ENCODE measurements around the gene CACNA1C. TPM values are rescaled to one million over a fixed set of nuclear protein-coding genes. Genes with fewer than 3 reads are reported as not detected.

Gene CACNA1C
- total and polyA plus RNA-seq, 4 donors, result 14.8 to 22.2 (median 18.3) TPM

DNA sequence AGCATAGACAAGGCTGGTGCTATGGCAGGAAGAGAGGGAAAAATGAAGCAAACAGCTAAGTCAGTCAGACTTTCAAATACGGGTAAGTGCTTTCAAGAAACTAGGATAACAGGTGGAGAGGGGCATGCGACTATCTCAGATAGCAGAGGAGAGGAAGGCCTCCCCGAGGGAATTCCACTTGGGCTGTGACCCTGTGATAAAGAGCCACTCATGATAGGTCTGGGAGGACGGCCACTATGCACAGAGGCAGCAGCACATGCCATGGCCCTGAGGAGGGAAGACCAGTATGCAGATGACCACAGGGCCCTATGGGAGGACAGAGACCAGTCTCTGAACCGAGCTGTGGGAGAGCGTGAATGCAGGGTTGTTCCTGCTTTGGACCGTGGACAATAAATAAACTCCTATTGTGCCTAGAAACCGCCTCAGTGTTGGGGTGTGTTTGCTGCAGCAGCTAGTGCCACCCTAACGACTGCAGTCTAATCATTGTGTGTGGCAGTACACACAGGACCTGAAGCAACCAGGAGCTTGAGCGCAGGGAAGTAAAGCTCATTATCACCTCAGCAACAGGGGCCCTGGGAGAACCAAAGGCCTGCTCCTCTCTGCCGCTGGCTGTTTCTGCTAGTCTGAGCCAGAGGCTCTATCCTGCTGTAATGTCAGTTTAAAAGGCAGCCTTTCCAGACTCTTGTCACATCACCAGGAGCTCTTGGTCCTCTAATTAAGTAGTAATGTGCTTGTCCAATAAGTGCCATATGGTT, 119.1 kb downstream of the CACNA1C start:
- H3K4me1 ChIP-seq (ENCODE audit: control insufficient read depth, insufficient read depth, low read length), result peaks cover 11% of the 10 kb centered on the region

DNA sequence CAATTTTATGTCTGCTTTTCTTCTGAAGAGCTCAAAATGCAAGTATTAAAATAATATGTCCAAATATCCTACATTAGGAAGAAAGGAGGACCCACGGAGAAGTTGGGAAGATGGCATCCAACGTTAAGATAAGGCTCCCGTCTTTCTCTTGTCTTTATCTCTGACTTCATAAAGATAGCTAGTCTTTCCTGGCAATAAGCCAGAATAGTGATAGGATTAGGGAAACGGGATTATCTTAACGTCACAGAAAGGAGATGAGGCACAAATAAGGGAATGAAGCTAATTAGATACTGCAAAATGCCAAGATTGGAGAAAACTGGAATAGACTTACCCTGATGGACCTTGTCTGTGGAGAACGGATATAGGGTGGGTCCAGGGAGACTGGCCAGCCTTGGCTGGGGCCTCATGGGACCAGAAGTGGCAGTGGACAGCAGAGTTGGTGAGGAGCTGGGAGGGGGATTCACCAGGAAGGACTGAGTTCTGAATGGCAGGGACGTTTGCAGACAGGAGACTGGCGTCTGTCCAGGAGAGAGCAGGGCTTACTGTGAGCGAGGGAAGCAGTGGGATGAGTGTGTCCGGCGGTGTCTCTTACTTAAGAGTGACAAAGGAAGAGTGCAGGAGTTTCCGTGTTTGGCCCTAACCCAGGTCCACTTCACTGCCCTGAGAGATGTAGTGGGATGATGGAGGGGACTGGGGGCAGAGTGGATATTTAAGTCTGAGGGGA, 119.9 kb downstream of the CACNA1C start:
- Histone ChIP-seq H3K4me1 (ENCODE audit: control insufficient read depth, insufficient read depth, low read length) (peaks cover 14% of the 10 kb centered on the region), H3K9me3 (ENCODE audit: control insufficient read depth, insufficient read depth, low read length) (no peaks in the 10 kb centered on the region), H3K27me3 (ENCODE audit: control insufficient read depth, insufficient read depth, low read length) (no peaks in the 10 kb centered on the region), H3K36me3 (ENCODE audit: control insufficient read depth, insufficient read depth, low read length) (no peaks in the 10 kb centered on the region), H3K4me3 (ENCODE audit: low read depth, low read length) (no peak overlapping the region), H3K27ac (ENCODE audit: low read depth, low read length) (no peak overlapping the region)
- DNase-seq (ENCODE audit: low read depth in 4 of 6, low spot score in 6 of 6), result no peak
- WGBS (ENCODE audit: insufficient coverage), result 53% methylated on average over 9 of the region's 12 CpGs

More for the DNA sequence above, 119.1 kb downstream of the CACNA1C start:
- Histone ChIP-seq H3K36me3 (ENCODE audit: control insufficient read depth, insufficient read depth, low read length) (no peaks in the 10 kb centered on the region), H3K27ac (ENCODE audit: low read depth, low read length) (no peak overlapping the region), H3K27me3 (ENCODE audit: control insufficient read depth, insufficient read depth, low read length) (no peaks in the 10 kb centered on the region), H3K9me3 (ENCODE audit: control insufficient read depth, insufficient read depth, low read length) (peaks cover 4% of the 10 kb centered on the region), H3K4me3 (ENCODE audit: low read depth, low read length) (no peak overlapping the region)
- 59% methylated on average over 10 of the region's 11 CpGs for WGBS (ENCODE audit: insufficient coverage)
- peak in 2 of 6 donors; percentile 21 to 71 for DNase-seq (ENCODE audit: low read depth in 4 of 6, low spot score in 6 of 6)

DNA sequence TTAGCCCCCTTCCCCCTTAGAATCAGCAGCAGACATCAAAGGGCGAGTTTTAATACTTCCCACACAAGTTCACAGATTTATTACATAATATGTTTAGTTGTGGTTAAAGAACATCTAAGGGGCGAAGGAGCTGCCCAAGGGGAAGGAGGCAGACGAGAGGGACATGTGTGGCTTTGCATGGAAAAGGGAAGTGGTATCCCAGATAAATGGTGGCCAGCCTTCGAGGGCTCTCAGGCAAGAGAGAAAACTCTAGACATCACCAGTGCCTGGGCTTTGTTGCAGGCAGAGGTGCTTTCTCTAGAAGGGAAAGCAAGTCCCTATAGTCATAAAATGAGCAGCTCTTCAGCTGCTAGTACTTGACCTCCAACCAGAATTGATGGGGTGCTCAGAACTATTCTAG, 121.2 kb downstream of the CACNA1C start:
- no CpG with 5 or more reads among the region's 4 CpGs for WGBS (ENCODE audit: insufficient coverage)
- Histone ChIP-seq H3K27ac (ENCODE audit: low read depth, low read length) (no peak overlapping the region), H3K27me3 (ENCODE audit: control insufficient read depth, insufficient read depth, low read length) (no peaks in the 10 kb centered on the region), H3K9me3 (ENCODE audit: control insufficient read depth, insufficient read depth, low read length) (no peaks in the 10 kb centered on the region), H3K4me3 (ENCODE audit: low read depth, low read length) (no peak overlapping the region), H3K4me1 (ENCODE audit: control insufficient read depth, insufficient read depth, low read length) (peaks cover 14% of the 10 kb centered on the region), H3K36me3 (ENCODE audit: control insufficient read depth, insufficient read depth, low read length) (no peaks in the 10 kb centered on the region)
- no peak for DNase-seq (ENCODE audit: low read depth in 4 of 6, low spot score in 6 of 6)

DNA sequence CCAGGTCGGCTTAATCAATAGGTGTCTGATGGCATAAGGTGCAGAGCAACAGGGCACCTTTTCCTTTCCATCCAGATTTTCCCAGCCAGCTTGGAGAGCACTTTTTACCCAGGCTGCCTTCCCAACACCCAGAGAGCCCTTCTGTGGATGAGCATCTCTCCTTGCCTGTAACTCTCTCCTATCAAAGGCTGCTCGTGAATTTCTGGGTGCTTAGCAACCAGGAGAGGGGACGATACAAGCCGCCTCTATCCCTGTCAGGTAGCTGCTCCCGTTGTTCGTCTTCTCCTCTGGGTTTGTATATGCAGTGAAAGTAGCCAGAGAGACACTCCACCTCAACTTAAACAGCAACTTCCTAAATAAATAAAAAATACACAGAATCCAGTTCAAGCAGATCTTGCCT, 124.2 kb downstream of the CACNA1C start:
- Histone ChIP-seq H3K9me3 (ENCODE audit: control insufficient read depth, insufficient read depth, low read length) (no peaks in the 10 kb centered on the region), H3K27ac (ENCODE audit: low read depth, low read length) (no peak overlapping the region), H3K4me3 (ENCODE audit: low read depth, low read length) (no peak overlapping the region), H3K27me3 (ENCODE audit: control insufficient read depth, insufficient read depth, low read length) (no peaks in the 10 kb centered on the region), H3K4me1 (ENCODE audit: control insufficient read depth, insufficient read depth, low read length) (peaks cover 16% of the 10 kb centered on the region), H3K36me3 (ENCODE audit: control insufficient read depth, insufficient read depth, low read length) (no peaks in the 10 kb centered on the region)
- no CpG with 5 or more reads among the region's 6 CpGs for WGBS (ENCODE audit: insufficient coverage)
- peak in 1 of 6 donors; percentile 61 for DNase-seq (ENCODE audit: low read depth in 4 of 6, low spot score in 6 of 6)

DNA sequence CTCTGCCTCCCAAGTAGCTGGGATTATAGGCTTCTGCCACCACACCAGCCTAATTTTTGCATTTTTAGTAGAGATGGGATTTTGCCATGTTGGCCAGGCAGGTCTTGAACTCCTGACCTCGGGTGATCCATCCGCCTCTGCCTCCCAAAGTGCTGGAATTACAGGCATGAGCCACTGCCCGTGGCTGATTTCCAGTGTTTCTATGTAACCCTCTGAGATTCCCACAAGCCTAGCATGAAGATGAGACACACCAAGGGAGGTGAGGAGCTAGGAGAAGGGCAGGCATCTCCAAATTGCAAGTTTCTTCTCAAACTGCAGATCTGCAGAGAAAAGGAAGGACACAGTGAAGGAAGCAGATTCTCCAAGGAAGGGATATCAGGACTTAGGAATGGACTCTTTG, 125.0 kb downstream of the CACNA1C start:
- no peaks in the 10 kb centered on the region for H3K27me3 ChIP-seq (ENCODE audit: control insufficient read depth, insufficient read depth, low read length)
- H3K4me1 ChIP-seq (ENCODE audit: control insufficient read depth, insufficient read depth, low read length), result peaks cover 12% of the 10 kb centered on the region
- no peak overlapping the region for H3K4me3 ChIP-seq (ENCODE audit: low read depth, low read length)
- no peak for DNase-seq (ENCODE audit: low read depth in 4 of 6, low spot score in 6 of 6)
- no peaks in the 10 kb centered on the region for H3K9me3 ChIP-seq (ENCODE audit: control insufficient read depth, insufficient read depth, low read length)
- H3K36me3 ChIP-seq (ENCODE audit: control insufficient read depth, insufficient read depth, low read length), result peaks cover 3% of the 10 kb centered on the region
- 96% methylated on average over 3 of the region's 3 CpGs for WGBS (ENCODE audit: insufficient coverage)
- no peak overlapping the region for H3K27ac ChIP-seq (ENCODE audit: low read depth, low read length)

DNA sequence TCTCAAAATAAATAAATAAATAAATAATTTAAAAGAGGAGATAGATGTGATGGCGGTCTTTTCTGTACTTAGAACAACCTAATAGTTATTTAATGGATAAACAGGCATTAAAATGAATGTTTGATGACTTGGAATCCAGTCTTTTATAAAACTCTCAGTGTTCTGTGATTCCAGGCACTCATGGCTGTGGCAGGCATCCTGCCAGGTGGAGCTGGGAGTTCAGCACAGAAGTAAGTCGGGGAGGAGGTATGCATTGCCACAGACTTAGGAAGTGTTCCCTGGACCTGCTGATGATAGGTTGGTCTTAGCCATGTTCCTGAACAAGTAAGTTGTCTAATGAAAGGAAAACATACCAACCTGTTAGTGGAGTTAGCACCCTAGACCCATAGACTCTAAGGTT, 126.3 kb downstream of the CACNA1C start:
- Histone ChIP-seq H3K9me3 (ENCODE audit: control insufficient read depth, insufficient read depth, low read length) (no peaks in the 10 kb centered on the region), H3K4me1 (ENCODE audit: control insufficient read depth, insufficient read depth, low read length) (peaks cover 17% of the 10 kb centered on the region), H3K36me3 (ENCODE audit: control insufficient read depth, insufficient read depth, low read length) (peaks cover 3% of the 10 kb centered on the region), H3K4me3 (ENCODE audit: low read depth, low read length) (no peak overlapping the region), H3K27ac (ENCODE audit: low read depth, low read length) (no peak overlapping the region), H3K27me3 (ENCODE audit: control insufficient read depth, insufficient read depth, low read length) (no peaks in the 10 kb centered on the region)
- WGBS (ENCODE audit: insufficient coverage), result no CpG with 5 or more reads among the region's 2 CpGs
- no peak for DNase-seq (ENCODE audit: low read depth in 4 of 6, low spot score in 6 of 6)

DNA sequence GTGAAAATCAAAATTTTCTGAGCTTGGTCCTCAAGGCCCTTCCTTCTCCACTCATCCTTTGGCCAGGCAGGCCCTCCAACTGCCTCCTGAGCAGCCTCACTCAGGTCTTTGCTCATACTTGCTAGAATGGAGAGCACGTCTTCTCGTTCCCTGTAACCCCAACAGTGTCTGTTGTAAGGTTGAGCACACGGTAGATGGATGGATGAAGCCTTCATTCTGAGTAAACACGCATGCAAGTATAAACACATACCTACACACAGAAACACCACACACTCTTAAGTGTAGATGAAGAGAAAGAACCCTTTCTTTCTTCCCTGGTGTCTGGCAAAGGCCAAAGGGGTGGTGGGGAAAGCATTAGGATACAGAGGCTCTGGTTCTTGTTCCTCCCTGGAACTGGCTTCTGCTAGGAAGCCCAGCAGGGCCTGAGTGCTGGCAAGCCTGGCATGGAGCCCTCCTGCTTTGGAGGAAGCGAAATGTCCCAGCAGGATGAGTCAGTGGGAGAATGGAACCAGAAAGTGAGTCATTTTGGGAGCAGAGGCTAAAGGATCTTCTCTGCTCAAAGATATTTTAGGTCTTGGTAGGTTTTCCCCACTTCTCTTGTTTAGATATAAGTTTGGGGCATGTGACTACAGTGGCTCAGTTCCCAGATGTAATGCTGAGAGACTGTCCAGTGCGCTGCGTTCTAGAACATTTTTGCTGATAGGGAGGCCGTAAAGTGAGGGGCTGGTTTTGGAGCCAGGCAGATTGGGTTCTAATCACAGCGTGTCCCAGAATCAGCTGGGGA, 127.4 kb downstream of the CACNA1C start:
- WGBS (ENCODE audit: insufficient coverage), result 90% methylated on average over 5 of the region's 9 CpGs
- Histone ChIP-seq H3K36me3 (ENCODE audit: control insufficient read depth, insufficient read depth, low read length) (peaks cover 3% of the 10 kb centered on the region), H3K27me3 (ENCODE audit: control insufficient read depth, insufficient read depth, low read length) (no peaks in the 10 kb centered on the region), H3K27ac (ENCODE audit: low read depth, low read length) (no peak overlapping the region), H3K4me1 (ENCODE audit: control insufficient read depth, insufficient read depth, low read length) (peaks cover 18% of the 10 kb centered on the region), H3K4me3 (ENCODE audit: low read depth, low read length) (no peak overlapping the region), H3K9me3 (ENCODE audit: control insufficient read depth, insufficient read depth, low read length) (no peaks in the 10 kb centered on the region)
- no peak for DNase-seq (ENCODE audit: low read depth in 4 of 6, low spot score in 6 of 6)

DNA sequence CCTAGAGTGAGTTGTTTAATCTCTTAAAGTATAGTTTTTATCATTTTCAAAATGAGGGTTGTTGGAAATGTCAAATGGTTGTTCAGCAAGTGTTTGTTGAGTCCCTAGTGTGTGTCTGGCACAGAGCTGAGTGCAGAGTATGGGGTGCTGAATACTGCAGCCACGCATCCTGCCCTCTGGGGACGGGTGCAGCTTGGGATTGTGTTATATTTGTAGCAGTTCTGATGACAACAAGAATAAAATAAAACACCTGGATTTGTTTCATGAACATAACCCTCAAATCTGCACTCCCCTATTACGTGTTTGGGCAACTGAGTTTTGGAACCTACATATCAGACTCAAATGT, 127.9 kb downstream of the CACNA1C start:
- H3K4me3 ChIP-seq (ENCODE audit: low read depth, low read length), result no peak overlapping the region
- no peak for DNase-seq (ENCODE audit: low read depth in 4 of 6, low spot score in 6 of 6)
- H3K27me3 ChIP-seq (ENCODE audit: control insufficient read depth, insufficient read depth, low read length), result no peaks in the 10 kb centered on the region
- peaks cover 3% of the 10 kb centered on the region for H3K36me3 ChIP-seq (ENCODE audit: control insufficient read depth, insufficient read depth, low read length)
- H3K27ac ChIP-seq (ENCODE audit: low read depth, low read length), result no peak overlapping the region
- no peaks in the 10 kb centered on the region for H3K9me3 ChIP-seq (ENCODE audit: control insufficient read depth, insufficient read depth, low read length)
- no CpG with 5 or more reads among the region's 3 CpGs for WGBS (ENCODE audit: insufficient coverage)
- peaks cover 18% of the 10 kb centered on the region for H3K4me1 ChIP-seq (ENCODE audit: control insufficient read depth, insufficient read depth, low read length)

DNA sequence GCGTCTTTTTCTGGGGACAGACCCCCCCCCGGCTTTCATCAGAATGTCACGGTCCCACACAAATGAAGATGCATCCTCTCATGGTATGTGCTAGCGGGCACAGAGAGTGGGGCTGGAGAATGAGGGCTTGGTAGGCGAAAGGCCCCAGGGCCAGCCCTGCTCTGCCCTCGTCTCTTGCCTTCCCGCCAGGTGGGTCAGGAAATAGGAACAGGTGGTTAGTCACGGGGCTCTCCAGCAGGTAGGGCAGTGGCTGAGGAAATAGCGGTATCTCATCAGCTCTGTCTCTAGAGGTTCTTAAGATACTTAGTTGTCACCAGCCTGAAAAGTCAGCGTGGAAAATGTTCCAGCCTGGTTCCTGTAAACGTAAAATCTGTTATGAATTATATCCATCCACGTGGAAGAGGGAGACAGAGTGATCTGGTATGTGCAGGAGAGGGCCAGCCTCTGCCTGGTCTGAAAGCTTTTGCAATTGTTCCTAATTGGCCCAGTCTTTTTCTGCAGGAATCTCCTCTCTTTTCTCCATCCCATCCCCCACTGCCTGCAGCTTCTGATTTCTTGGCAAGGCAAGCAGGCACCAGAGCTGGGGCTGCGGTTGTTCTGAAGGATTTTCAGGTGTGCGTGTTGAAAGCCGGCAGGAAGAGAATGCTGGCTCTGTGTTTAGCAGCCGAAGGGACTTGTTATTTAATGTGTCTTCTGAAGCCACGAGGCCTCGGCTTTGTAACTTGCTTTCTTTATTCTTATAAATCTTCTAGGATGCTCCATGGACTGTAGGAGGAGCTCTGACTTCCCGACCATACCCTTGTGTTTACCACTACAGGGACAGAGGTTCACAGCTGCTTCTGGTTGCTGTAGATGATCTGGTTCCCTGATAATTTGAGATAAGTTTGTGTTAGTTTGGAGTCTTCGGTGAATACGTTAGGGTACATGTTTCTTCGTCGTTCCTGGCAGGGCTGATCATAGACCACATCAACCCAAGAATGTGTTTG, 131.1 kb downstream of the CACNA1C start:
- peak in 2 of 6 donors; percentile 45 to 79 for DNase-seq (ENCODE audit: low read depth in 4 of 6, low spot score in 6 of 6)
- H3K27ac ChIP-seq (ENCODE audit: low read depth, low read length), result no peak overlapping the region
- 71% methylated on average over 12 of the region's 23 CpGs for WGBS (ENCODE audit: insufficient coverage)

More for the DNA sequence above, 131.1 kb downstream of the CACNA1C start:
- H3K4me1 ChIP-seq (ENCODE audit: control insufficient read depth, insufficient read depth, low read length), result peaks cover 14% of the 10 kb centered on the region
- no peaks in the 10 kb centered on the region for H3K27me3 ChIP-seq (ENCODE audit: control insufficient read depth, insufficient read depth, low read length)
- H3K36me3 ChIP-seq (ENCODE audit: control insufficient read depth, insufficient read depth, low read length), result peaks cover 3% of the 10 kb centered on the region
- no peaks in the 10 kb centered on the region for H3K9me3 ChIP-seq (ENCODE audit: control insufficient read depth, insufficient read depth, low read length)
- no peak overlapping the region for H3K4me3 ChIP-seq (ENCODE audit: low read depth, low read length)
